ENCODE data around the gene DNTT.

DNTT gene

DNA sequence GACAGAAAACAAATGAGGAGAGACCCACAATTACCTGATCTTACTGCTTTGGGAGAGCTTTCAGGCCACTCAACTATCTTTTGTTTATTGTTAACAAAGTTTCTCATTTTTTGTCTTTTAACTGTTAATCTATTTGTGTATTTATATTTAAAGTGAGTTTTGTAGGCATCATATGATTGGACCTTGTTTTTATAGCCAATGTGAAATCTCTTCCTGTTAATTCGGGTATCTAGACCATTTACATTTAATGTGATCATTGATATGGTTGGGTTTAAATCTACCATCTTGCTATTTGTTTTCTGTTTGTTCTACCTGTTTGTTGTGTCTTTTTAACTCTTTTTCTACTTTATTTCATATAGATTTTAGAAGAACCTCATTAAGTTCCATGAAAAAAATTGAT lies 42.1 kb downstream of the DNTT start:
- DNase-seq = no peak

DNA sequence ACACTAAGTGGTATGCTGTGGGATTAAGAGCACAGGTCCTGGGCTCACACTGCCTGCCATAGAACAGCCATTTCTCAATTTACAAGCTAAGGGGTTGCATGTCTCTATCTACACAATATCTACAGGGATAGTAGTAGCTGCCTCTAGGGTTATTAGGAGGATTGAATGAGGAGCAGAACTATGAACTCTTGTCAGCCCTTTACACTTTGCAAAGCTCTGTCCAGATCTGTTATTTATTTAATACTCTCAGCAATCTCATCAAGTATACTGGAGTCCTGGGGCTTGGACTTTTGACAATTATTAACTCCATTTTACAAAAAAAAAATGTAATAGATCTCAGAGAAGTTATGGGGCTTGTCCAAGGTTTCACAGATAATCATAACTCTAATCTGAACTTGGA lies 47.8 kb downstream of the DNTT start:
- DNase-seq = no peak

DNA sequence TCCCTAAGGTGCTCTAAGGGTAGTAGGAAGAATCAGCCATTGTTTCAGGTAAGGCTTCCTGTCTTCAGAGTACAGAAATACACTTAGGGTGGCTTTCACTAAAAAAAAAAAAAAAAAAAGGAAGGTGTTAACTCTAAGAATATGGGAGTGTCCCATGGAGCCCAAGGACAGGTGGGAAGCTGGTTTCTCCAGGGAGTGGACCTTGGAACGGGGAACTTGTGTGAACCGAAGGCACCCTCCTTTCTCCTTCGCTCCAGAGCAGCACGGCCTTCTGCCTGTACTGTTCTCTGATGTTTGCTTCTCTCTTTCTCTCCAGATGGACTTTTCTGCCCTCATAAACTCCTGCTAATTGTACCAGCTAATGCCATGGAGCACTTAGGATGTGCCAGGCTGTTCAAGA lies 48.3 kb downstream of the DNTT start:
- no peak for DNase-seq

DNA sequence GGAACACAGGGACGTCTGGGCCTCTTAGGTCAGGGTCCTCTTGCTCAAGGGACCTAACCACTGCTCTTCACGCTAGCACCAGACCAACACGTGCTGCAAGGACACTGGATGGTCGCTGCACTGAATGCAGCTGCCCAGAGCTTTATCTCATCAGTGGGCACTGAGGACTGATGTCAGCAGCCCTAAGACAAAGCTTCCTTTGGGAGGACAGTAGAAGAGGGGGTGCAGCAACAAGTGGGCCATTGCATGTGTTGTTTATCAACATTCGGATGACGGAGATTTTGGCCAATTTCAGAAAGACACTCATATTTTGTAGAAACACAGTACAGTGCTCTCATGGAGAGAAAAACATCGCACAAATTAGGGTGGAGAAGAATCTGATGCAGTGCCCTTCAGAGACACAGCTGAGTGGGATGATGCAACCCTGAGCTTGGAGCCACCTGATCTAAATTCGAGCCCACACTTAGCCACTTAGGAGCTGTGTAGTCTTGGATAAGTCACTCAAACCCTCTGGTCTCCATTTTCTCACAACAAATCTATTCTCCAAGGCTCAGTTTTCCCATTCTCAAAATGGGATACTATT lies 52.9 kb downstream of the DNTT start:
- DNase-seq = no peak

DNA sequence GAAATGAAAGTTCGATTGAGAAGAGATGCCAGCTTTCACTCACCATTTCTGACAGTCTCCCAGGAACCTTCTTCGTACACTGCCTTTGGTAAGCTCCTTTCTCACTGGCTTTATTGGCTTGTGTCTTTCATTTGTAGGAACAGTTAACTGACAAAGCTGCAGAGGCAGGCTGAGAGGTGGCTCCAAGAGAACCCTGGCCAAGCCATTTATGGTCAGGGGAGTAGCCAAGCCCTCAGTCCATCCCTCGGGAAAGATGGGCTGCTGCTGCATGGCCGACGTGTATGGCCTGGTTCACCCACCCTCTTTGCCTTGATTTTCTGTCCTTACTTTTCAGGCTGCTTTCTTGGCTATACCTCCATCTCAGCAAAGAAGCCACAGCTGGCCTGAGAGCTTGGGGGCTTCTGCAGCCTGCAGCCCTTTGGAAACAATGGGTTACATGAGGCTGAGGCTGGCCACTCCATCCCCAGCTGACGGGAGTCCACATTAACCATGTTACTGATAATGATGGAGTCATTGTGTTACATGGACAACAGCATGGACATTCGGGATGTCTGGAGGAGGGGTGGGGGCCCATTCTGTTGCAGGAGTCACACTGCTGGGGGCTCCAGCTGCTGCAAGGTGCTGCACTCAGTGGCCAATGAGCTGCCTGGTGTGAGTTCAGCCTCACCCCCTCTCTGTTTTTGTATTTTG lies 54.8 kb downstream of the DNTT start, which contains the start of gene OPALIN:
OPALIN (minus strand) TSS at position 152 of the 690 bp plus-strand sequence; CDS start at position 46, 106 bp downstream.
- no peak for DNase-seq

DNA sequence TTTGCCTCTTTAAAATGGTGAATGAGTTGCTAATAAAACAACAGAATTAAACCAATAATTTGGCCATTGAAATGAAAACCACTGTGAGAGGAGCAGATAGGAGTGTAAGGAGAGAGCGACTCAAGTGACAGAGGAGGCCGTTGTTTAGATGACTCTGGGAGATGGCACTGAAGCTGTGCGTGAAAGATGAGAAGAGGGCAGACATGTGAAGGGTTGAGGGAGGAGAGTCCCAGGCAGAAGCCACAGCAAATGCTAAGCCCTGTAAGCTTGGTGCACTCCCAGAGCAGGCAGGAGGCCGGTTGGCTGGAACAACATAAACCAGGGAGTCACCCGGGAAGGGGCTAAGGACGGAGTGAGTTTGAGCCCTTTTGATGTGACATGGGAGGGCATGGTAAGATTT lies 55.4 kb downstream of the DNTT start:
- no peak for DNase-seq

DNA sequence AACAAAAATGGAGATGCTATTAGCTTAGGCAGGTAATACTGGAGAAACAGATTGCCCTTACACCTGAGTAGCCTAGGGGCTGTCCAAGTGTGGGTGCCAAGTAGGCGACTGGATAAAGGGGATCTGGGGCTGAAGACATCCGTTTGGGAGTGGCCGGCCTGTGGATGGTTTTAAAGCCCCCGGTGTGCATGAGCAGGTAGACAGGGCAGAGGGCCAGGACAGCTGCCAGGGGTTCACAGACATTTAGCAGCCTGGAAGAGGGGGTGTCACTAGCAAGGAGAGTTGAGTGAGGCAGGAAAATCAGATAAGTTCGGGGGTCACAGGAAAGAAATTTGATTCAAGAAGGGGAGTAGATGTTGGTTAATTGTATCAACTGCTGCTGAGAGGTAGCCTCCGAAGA lies 56.1 kb downstream of the DNTT start:
- DNase-seq = no peak

DNA sequence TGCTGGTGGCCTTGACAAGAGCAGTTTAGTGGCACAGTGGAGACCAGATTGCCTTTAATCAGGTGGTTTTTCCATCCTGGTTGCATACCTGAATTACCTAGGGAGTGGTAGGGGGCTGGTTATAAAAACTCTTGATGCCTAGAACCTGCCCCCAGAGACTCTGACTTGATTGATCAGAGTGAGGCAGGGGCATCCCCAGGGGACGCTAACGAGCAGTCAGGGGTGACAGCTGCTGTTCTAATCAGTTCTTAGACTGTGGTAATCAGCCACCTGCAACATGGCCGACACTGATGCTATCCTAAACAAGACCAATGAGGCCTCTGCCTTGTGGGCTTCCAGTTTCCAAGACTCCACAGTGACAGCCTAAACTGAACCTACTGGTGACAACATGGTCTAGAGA lies 56.5 kb downstream of the DNTT start:
- DNase-seq = no peak

DNA sequence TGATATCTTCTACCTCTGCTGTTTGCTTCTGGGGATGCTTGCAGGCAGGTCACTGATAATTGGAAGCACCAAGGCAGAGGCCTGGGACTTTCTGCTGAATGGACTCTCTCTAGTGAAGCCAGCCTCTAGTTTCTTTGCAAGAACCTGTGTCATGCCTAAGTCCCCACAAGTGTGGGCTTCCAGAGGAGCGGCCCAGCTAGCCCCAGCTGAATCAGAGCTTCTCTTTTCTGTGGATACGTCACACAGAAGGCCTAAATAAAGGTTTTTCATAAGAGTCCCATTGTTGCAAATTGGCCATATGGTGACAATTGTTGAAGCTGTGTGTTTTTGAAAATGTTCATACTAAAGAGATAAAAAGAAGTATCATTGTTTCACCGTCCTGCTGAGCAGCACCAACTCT lies 61.3 kb downstream of the DNTT start:
- no peak for DNase-seq

DNA sequence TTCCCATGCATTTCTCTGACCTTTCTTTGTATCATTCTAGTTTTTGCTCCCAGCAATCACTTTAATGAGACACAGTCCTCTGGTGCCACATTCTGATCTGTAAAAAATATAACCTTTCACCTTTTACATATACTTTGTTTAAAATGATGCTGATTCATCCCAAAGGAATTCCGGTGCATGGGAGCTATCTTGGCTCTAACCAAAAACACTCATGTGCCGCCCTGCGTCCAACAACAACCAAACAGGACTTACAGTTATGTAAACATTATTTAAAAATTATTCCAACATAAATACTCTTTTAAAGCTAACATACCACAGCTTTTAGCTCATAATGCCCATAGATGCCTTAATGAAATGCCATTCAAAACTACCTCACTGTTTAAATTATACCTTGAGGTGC lies 62.3 kb downstream of the DNTT start:
- no peak for DNase-seq

DNA sequence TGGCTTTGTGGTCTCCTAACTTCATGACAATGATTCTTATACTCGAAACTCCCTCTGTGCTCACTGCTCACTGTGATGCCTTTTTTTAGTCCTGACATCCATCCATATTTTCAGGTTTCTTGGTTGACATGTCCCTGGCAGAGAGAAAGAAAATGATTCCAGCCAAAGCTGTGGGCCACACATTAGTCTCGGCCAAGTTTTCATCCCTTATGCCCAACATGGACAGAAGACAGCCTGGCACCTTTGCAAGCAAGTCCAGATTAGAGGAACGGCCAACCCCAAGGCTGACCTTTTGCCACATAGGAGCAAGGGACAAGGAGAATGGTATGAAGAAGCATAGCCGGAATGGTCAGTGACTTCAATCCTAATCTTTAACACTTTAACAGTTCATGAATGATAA lies 63.2 kb downstream of the DNTT start:
- DNase-seq = no peak

DNA sequence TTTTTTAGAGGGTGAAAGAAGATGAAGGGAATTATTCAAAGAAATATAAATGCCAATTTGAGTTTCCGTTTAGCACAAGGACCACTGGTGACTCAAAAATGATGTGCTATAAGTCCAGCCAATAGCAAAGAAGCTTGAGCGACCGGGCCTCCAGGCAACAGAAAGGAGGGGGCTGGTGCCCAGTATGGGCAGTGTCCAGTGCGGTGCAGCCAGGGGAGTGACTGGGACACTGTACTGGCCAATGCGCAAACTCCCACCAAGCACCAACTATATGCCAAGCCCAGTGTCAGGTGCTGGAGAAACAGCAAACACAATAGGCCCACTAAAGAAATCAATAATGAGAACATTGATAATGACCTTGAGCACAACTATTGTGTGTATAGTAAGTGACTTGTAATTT lies 64.7 kb downstream of the DNTT start:
- DNase-seq = no peak

DNA sequence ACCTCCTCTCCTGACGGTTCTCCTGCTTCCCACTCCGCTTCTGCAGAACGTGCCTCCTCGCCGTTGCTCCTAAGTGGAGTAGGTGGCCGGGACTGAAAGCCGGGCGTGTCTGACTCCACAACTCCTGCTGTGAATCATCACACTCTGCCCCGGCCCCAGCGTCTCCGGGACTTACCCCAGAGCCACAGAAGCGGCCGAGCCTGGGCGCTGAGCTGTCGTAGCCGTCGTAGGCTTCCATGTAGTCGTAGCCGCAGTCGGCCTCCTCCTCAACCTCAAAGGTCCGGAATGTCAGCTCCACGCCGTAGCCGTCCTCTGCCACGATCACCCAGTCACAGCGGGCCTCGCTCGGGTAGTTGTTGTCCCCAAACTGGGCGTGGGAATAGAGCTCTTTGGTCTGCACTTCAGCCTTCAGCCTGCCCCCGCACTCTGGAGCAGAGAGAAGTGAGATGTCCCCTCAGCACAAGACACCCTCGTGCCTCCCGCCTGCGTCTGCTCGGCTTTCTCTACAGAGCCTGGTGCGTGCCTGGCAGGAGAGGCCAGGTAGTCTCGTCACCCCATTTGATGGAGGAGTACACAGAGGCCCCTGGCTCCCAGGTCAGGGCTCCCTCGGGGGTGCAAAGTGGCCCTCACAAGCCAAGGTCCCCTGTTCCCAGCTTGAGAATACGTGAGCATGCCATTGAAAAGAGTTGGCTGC lies 65.8 kb downstream of the DNTT start:
- no peak for DNase-seq

DNA sequence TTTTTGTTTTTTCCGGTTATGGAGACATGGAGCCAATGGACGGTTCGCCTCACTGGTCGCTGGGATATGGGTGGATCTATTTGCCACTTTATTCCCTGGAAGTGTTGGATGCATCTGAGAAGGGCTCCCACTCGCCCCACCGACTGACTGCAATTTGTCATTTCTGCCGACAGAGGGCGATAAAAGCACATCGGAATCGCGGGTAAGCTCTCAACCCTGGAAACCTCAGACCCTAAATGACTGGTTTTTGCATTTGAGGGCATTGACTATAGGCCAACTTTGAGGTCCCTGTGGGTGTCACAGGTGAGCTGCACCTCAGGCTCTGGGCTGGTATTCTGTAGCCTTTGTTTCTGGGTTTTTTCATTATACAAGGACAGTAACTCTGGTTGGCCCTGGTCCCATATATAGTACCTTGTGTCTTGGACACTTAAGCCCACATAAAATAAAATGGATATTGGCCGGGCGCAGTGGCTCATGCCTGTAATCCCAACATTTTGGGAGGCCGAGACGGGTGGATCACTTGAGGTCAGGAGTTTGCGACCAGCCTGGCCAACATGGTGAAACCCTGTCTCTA lies 66.4 kb downstream of the DNTT start:
- DNase-seq = peak; percentile 49

DNA sequence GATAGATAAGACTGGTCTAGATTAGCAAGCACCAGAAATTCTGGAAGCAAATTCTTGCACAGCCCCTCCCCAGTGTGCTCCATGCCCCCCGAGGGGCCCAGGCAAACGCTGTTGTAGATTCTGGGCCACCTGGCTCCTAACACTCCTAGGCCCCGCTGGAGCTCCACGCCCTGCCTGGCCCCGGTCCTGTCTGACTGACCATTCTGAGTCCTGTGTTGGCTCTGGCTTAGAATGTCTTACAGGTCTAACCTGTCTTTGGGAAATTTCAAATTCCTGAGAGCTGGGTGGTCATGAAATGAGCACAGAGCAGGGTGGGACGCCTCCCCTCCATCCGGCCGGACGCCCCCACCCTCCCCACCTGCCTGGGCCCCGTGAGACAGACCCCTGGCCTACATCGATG lies 67.1 kb downstream of the DNTT start:
- DNase-seq = no peak

DNA sequence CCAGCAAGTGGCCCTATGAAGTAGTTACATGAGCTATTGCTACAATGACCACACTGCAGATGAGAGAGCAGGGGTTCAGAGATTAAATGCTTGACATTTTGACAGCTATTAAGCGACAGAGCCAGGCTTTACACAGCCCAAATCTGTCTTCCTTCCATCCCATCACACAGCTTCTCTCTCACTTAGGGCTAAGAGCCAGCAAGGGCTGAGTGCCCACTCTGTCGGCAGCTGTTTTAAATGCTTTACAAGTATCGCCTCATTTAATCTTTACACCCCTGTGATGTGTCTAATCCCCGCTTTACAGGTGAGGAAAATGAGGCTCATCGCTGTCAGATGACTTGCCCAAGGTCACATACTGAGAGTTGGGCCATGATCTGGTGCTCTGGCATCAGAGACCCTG lies 69.8 kb downstream of the DNTT start:
- no peak for DNase-seq

DNA sequence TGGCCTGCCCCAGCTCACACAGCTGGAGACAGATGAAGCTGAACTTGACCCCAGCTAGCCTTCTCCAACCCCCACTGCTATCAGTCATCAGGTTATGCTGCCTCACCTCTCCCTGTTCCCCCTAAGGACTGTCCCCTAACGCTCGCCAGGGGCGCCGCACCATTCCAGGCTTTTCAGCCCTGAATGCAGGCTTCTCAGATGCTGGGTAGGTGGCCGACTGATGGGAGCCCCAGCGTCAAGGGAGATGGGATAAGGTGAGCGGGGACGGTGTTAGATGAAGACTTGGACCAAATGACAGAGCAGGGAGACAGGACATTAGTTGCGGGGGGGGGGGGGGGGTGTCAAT lies 70.4 kb downstream of the DNTT start:
- DNase-seq = no peak

DNA sequence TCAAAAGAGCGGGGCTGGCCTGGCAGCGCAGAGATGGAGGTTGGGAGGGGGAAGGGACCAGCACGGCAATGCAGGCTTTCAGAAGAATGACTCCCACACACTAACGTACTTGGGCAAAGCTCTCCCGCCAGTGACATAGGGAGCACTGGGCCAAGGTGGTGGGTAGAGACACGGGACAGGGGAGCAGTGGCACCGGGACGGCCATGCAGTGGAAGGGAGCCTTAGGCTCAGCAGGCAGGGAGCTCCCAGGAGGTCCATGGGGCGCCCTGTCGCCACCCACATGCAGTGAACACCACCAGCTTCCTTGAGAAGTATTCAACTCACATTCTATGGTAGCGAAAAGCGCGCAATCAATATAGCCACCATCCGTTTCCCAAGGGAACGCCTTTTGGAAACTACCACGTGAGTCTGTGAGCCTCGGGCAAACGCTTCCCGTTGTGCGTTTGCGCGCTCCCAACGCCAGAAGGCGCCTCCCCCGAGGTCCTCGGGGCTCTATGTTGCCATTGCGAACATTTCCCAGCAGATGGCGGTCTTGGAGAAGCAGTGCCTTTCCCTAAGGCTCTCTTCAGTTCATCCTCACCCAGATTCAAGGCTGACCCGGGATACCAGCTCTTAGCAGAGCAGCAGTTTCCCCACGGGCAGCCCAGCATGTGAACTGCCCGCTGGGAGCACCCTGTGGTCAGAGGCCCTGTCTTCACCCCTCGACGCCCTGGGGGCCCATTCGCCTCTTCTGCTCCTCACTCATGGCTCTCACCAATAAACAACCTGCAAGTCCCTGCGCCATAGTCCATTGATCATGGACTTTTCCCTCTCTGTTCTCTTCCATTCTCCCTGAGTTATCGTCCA lies 71.0 kb downstream of the DNTT start:
- DNase-seq = peak; percentile 63

DNA sequence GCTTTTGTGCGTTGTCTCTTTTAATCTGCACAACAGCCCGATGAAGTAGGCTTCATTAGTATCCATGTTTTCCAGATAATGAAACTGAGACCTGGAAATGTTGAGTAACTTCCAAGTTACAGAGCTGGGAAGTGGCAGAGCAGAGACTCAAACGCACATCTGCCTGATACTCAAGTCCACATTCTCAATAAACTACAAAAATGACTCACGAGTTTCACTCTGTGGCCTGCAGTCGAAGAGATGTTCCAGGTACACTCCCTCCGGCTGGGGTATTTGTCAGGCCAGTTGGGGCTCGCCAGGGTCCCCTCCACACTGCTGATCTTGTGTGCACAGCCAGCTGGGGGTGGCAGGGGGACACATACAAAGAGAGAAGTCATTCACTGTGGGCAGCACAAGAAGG lies 72.2 kb downstream of the DNTT start:
- DNase-seq = no peak

DNA sequence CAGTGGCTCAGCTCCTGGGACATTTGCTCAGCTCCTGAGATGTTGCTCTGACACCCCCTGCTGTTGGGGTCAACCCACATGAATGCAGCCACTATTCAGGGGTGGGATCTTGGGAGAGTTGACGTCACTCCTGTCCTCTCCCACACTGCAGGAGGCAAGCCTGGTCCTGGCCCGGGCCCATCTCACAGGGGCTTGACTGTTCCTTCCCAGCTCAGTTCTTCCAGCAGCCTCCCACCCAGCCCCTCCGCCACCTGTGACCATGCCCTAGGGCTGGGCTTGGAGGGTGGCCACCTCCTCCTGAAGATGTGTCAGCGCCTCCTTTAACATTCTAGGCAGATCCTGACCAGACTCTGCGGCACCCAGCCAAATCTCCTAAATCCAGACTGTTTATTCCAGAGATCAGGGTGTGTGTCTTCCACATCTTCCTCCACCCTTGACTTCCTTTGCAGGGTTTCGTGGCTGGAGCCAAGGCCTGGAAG lies 73.6 kb downstream of the DNTT start:
- DNase-seq = no peak

DNA sequence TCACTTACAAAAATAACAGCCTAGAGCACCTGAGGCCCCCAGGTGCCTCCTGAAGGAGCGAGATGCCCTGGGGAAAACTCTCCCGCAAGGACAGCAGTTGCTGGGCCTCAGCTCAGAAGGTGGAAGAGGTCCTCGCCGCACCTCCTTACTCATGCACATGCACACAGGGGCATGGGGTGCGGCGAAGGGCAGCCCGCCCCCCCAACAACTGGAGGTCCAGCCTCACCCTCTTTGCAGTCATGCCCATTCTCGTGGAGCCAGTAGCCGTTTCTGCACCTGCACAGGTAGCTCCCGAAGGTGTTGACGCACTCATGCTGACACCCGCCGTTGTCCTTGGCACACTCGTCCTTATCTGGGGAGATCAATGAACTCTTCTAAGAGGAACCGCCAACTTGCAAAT lies 74.5 kb downstream of the DNTT start:
- no peak for DNase-seq

DNA sequence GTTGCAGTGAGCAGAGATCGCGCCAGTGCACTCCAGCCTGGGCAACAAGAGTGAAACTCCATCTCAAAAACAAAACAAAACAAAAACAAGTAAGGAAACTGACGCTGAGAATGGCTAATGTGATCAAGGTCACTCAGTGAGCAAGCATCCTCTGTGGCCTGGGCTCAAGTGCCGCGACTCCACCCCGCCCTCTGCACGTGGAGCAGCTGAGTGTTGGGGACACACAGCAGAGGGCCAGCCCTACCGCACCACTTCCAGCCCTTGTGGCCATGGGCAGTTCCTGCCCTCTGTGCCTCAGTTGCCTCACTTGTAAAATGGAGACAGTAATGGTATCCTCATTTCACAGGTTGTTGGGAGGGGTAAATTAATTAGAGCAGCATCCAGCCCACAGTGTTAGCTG lies 75.5 kb downstream of the DNTT start:
- DNase-seq = no peak

DNA sequence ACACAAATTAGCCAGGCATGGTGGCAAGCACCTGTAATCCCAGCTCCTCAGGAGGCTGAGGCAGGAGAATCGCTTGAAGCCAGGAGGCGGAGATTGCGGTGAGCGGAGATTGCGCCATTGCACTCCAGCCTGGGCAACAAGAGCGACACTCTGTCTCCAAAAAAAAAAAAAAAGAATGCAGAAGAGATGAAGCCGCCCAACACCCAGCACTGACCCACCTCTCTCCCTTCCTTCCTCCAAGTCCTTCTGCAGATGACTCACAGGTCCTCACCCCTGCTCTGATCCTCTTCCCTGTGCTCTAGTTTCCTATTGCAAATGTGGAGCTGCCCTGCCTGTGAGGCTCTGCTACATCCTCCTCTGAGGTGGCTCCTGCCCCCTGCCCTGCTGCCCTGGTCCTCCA lies 76.6 kb downstream of the DNTT start:
- no peak for DNase-seq

All from CD4-positive, alpha-beta T cell treated with Interleukin-12 subunit alpha and Interleukin-12 subunit beta, for 1 hour (primary cell).